Stimulated activated CD4-positive, alpha-beta T cell treated with anti-CD3 and anti-CD28 coated beads, Interleukin-1b, Interleukin-23, amount 100 ng/mL, for 4 hours (primary cell): ENCODE results near the gene LCN12.
A peak's percentile ranks its signal among the peaks of the same experiment; 100 is the strongest.

Experiments
- DNase-seq, 2 donors: peaks; one replicate each; pipeline ENCODE4 v3.0.0-alpha.2; 2020; ENCODE audit warnings: low read depth in 2 of 2

The LCN12 gene

GRCh38 chr9:136974817-136975535 is 22.9 kb downstream of the LCN12 start:
- no peak for DNase-seq

- no peak for DNase-seq
Measured at GRCh38 chr9:136975644-136976043, 23.6 kb downstream of the LCN12 start.

GRCh38 chr9:136977223-136977622 is 25.1 kb downstream of the LCN12 start, which contains the start of gene PTGDS:
TSS of gene PTGDS (plus strand) at chr9:136977504. CDS start at chr9:136977579, 75 bp downstream.
- no peak for DNase-seq

GRCh38 chr9:136977649-136978072 is 25.6 kb downstream of the LCN12 start:
- no peak for DNase-seq

- peak; percentile 43 to 54 for DNase-seq
Measured at GRCh38 chr9:136978073-136978864, 26.2 kb downstream of the LCN12 start.

- DNase-seq = no peak
Measured at GRCh38 chr9:136978865-136979544, 26.9 kb downstream of the LCN12 start.

- DNase-seq = no peak
Measured at GRCh38 chr9:136979769-136980587, 27.9 kb downstream of the LCN12 start.

GRCh38 chr9:136980669-136981478 is 28.8 kb downstream of the LCN12 start:
- DNase-seq = no peak

GRCh38 chr9:136981588-136982231 is 29.6 kb downstream of the LCN12 start:
- no peak for DNase-seq

GRCh38 chr9:136982232-136983051 is 30.4 kb downstream of the LCN12 start, which contains the start of gene LCNL1:
TSS of gene LCNL1 (plus strand) at chr9:136982993. CDS start at chr9:136983587, 594 bp downstream.
- no peak for DNase-seq

GRCh38 chr9:136983167-136983566 is 31.1 kb downstream of the LCN12 start:
- no peak for DNase-seq

- no peak for DNase-seq
Measured at GRCh38 chr9:136983656-136984314, 31.7 kb downstream of the LCN12 start.

- DNase-seq = no peak
Measured at GRCh38 chr9:136984464-136985026, 32.5 kb downstream of the LCN12 start.

GRCh38 chr9:136985027-136985602 is 33.0 kb downstream of the LCN12 start:
- no peak for DNase-seq

- no peak for DNase-seq
Measured at GRCh38 chr9:136985853-136986252, 33.8 kb downstream of the LCN12 start.

GRCh38 chr9:136988872-136989271 is 36.8 kb downstream of the LCN12 start:
- no peak for DNase-seq

- no peak for DNase-seq
Measured at GRCh38 chr9:136990242-136990911, 38.3 kb downstream of the LCN12 start.
